Subcutaneous abdominal adipose tissue (tissue), 5 donors: Measurements from ENCODE around the gene GRM5.

Source experiments
- H3K27ac ChIP-seq: one replicate; pipeline ENCODE4 v1.7.0; 2013; ENCODE audit warnings: low read depth, mild to moderate bottlenecking, inconsistent platforms, low read length, moderate library complexity
- H3K27me3 ChIP-seq, 5 donors: one replicate each; pipeline ENCODE4 v1.7.0; 2013; ENCODE audit warnings: low read length in 5 of 5, inconsistent platforms in 1 of 5; ENCODE audit not compliant: control insufficient read depth in 5 of 5, insufficient read depth in 4 of 5
- H3K36me3 ChIP-seq, 5 donors: one replicate each; pipeline ENCODE4 v1.7.0; 2013; ENCODE audit warnings: low read length in 5 of 5; ENCODE audit not compliant: control insufficient read depth in 5 of 5, insufficient read depth in 5 of 5
- H3K4me1 ChIP-seq, 5 donors: one replicate each; pipeline ENCODE4 v1.7.0; 2013; ENCODE audit warnings: low read length in 5 of 5, mild to moderate bottlenecking in 3 of 5, moderate library complexity in 1 of 5; ENCODE audit not compliant: control insufficient read depth in 5 of 5, insufficient read depth in 5 of 5
- H3K4me3 ChIP-seq, 5 donors: one replicate each; pipeline ENCODE4 v1.7.0; 2013; ENCODE audit warnings: low read length in 5 of 5, low read depth in 1 of 5
- H3K9ac ChIP-seq, 5 donors: one replicate each; pipeline ENCODE4 v1.7.0; 2013; ENCODE audit warnings: low read length in 5 of 5, mild to moderate bottlenecking in 4 of 5, moderate library complexity in 3 of 5
- H3K9me3 ChIP-seq, 5 donors: one replicate each; pipeline ENCODE4 v1.7.0; 2013; ENCODE audit warnings: low read length in 5 of 5; ENCODE audit not compliant: control insufficient read depth in 5 of 5
- donor health status: healthy.
- donor health status: healthy.
- donor health status: healthy.
- donor health status: healthy.
- donor health status: healthy.

The GRM5 gene

DNA sequence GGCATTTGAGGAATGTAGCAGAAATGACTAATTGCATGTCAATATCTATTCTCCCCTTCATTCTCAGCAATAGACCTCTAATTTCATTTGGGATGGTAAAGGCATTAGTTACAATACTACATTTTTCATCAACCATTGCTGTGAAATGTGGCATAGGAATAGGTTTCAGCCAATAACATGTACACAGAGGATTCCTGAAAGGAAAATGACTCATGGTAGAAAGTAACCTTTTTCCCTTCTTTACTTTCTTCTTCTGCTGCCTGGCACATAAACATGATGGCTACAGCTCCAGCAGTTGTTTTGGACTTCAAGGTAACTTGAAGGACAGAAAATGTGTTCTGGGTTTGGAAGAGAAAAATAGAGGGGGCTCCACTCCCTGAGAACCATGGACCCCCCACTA is 496.4 kb downstream of the GRM5 start:
- Histone ChIP-seq H3K36me3 (no peaks in the 10 kb centered on the region), H3K4me3 (no peak overlapping the region), H3K9me3 (no peaks in the 10 kb centered on the region), H3K27me3 (no peaks in the 10 kb centered on the region), H3K27ac (no peak overlapping the region), H3K4me1 (no peaks in the 10 kb centered on the region), H3K9ac (no peak overlapping the region)

DNA sequence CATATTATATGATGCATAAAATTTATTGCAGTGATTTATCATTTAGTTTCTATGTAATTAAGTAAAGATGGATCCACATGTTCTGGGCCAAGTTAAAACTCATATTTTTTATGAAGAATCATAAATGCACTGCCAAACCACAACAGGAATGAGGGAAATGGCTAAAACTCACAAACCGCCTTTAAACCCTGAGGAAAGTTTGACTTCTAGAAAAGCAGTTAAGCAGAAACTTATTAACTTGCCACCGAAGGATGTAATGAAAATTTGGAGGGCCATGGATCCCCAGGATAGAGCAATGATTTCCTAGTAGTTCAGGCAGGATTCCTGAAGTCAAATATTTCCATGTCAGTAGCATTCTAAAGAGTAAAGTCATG is 510.0 kb downstream of the GRM5 start:
- H3K36me3 ChIP-seq: no peaks in the 10 kb centered on the region
- H3K27me3 ChIP-seq: peaks cover 0 to 2% (median 0%) of the 10 kb centered on the region in 5 donors
- peaks cover 0 to 5% (median 3%) of the 10 kb centered on the region in 5 donors for H3K4me1 ChIP-seq
- H3K9ac ChIP-seq: no peak overlapping the region
- H3K9me3 ChIP-seq: no peaks in the 10 kb centered on the region
- no peak overlapping the region for H3K4me3 ChIP-seq
- H3K27ac ChIP-seq: no peak overlapping the region

GRCh38 chr11:88555018-88555828 is 510.6 kb downstream of the GRM5 start:
- Histone ChIP-seq H3K9me3 (no peaks in the 10 kb centered on the region), H3K9ac (no peak overlapping the region), H3K27ac (no peak overlapping the region), H3K36me3 (no peaks in the 10 kb centered on the region), H3K27me3 (peaks cover 0 to 2% (median 0%) of the 10 kb centered on the region in 5 donors), H3K4me3 (no peak overlapping the region), H3K4me1 (peaks cover 0 to 5% (median 3%) of the 10 kb centered on the region in 5 donors)

- no peaks in the 10 kb centered on the region for H3K36me3 ChIP-seq
- H3K4me3 ChIP-seq: no peak overlapping the region
- H3K27ac ChIP-seq: no peak overlapping the region
- peaks cover 0 to 2% (median 0%) of the 10 kb centered on the region in 5 donors for H3K27me3 ChIP-seq
- H3K9ac ChIP-seq: no peak overlapping the region
- H3K9me3 ChIP-seq: no peaks in the 10 kb centered on the region
- H3K4me1 ChIP-seq: peaks cover 0 to 5% (median 3%) of the 10 kb centered on the region in 5 donors
Observed at GRCh38 chr11:88553204-88553603, 512.6 kb downstream of the GRM5 start.

DNA sequence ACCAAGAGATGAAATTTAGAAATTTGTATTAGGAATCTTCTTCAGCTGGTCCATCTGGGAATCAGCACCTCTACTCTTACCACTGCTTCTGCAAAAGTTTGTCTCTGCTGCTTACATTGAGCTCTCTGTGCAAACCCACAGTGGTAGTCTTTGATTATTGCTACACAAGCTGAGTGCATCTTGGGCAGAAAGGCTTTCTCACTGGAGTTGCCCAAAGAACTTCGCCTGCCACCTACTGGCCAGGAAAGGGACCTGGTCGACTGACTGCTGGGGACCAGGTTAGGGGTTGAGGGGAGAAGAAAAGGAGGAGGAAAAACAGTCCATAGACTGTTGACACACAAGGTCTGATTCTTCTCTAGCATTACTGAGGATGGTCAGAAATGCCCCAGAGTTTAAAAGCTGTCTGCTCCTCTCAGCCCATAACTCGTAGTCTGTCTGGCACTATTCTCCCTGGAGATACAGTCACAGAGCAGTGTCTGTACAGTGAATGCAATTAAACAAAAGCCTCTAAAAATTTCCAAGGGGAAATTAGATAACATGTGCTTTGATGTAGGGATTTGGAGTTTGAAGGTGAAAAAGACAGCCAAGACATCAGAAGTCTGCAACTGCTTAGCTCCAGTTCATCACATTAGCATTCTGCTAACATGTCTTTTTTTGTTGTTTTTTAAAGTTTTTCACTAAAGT is 513.3 kb downstream of the GRM5 start:
- no peaks in the 10 kb centered on the region for H3K9me3 ChIP-seq
- H3K27ac ChIP-seq: no peak overlapping the region
- H3K27me3 ChIP-seq: peaks cover 0 to 2% (median 0%) of the 10 kb centered on the region in 5 donors
- no peaks in the 10 kb centered on the region for H3K36me3 ChIP-seq
- H3K9ac ChIP-seq: no peak overlapping the region
- H3K4me3 ChIP-seq: no peak overlapping the region
- H3K4me1 ChIP-seq: peaks cover 0 to 5% (median 3%) of the 10 kb centered on the region in 5 donors

DNA sequence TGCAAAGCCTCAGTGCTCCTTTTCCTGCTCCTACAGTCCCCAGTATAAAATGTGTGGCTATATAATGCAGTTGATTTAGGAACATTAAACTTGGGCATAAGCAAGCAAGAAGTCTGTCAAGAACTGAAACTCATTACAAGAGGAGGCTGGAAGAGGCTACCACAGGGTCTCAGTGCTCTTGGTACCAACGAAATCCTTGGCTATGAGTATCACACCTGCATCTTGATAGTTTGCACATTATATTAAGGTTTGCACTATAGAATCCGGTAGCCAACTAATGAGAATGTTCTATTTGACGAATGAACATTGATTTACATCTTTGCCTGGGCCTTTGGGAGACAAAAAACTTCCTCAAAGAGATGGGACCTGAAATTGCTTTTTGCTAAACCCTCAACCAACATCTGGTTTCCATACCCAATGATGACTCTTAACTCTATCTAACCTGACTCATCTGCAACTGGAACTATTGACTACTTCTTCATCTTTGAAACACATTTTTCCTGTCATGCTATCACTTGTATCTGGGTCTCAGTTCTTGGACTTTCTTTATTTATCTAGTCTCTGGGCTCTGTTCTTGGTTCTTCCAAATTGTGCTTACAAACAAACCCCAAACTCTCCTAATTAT is 521.0 kb downstream of the GRM5 start:
- H3K9me3 ChIP-seq: no peaks in the 10 kb centered on the region
- no peak overlapping the region for H3K4me3 ChIP-seq
- no peak overlapping the region for H3K9ac ChIP-seq
- H3K27ac ChIP-seq: no peak overlapping the region
- H3K4me1 ChIP-seq: peaks cover 0 to 5% (median 3%) of the 10 kb centered on the region in 5 donors
- no peaks in the 10 kb centered on the region for H3K36me3 ChIP-seq
- H3K27me3 ChIP-seq: no peaks in the 10 kb centered on the region

GRCh38 chr11:88543902-88544655 is 521.7 kb downstream of the GRM5 start:
- no peak overlapping the region for H3K4me3 ChIP-seq
- H3K4me1 ChIP-seq: peaks cover 0 to 5% (median 3%) of the 10 kb centered on the region in 5 donors
- no peaks in the 10 kb centered on the region for H3K27me3 ChIP-seq
- no peaks in the 10 kb centered on the region for H3K36me3 ChIP-seq
- H3K9me3 ChIP-seq: no peaks in the 10 kb centered on the region
- no peak overlapping the region for H3K27ac ChIP-seq
- peak overlapping the region in 1 of 5 donors; percentile 54 for H3K9ac ChIP-seq

GRCh38 chr11:88541006-88541405 is 524.8 kb downstream of the GRM5 start:
- no peak overlapping the region for H3K4me3 ChIP-seq
- no peaks in the 10 kb centered on the region for H3K9me3 ChIP-seq
- no peak overlapping the region for H3K9ac ChIP-seq
- no peaks in the 10 kb centered on the region for H3K27me3 ChIP-seq
- H3K36me3 ChIP-seq: no peaks in the 10 kb centered on the region
- H3K4me1 ChIP-seq: peaks cover 0 to 5% (median 3%) of the 10 kb centered on the region in 5 donors
- no peak overlapping the region for H3K27ac ChIP-seq

DNA sequence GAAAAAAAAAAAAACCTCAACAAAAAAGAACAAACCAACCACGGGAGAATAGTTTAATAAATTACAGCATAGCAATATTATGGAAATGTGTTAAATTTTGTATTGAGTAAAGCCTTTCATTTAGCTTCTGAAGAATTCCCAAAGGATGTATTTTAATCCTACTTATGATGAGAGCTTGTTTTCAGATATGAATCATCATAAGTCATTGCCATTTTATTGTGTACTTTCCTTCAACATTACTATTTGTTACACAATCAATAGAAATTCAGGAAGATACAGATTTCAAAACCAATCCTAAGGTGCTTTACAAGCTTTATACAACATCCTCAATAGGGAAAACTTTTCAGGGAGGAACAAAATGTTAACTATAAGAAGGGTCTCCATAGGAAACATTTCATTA is 527.7 kb downstream of the GRM5 start:
- Histone ChIP-seq H3K36me3 (no peaks in the 10 kb centered on the region), H3K4me3 (no peak overlapping the region)

More for the DNA sequence above, 527.7 kb downstream of the GRM5 start:
- Histone ChIP-seq H3K4me1 (no peaks in the 10 kb centered on the region), H3K27ac (no peak overlapping the region), H3K27me3 (no peaks in the 10 kb centered on the region), H3K9me3 (no peaks in the 10 kb centered on the region), H3K9ac (no peak overlapping the region)
